Stimulated activated CD4-positive, alpha-beta T cell treated with anti-CD3 and anti-CD28 coated beads, TNF-alpha, amount 100 ng/mL, for 48 hours (primary cell): ENCODE results near the gene STH.
A peak's percentile ranks its signal among the peaks of the same experiment; 100 is the strongest.

ENCODE experiments used
- DNase-seq, 3 donors: peaks; one replicate each; pipeline ENCODE4 v3.0.0-alpha.2; 2020; ENCODE audit warnings: low read depth in 3 of 3

Gene STH

GRCh38 chr17:45985447-45985846, 13.6 kb upstream of the STH start:
- no peak for DNase-seq

GRCh38 chr17:45986056-45986455, 13.0 kb upstream of the STH start:
- DNase-seq = no peak

DNA sequence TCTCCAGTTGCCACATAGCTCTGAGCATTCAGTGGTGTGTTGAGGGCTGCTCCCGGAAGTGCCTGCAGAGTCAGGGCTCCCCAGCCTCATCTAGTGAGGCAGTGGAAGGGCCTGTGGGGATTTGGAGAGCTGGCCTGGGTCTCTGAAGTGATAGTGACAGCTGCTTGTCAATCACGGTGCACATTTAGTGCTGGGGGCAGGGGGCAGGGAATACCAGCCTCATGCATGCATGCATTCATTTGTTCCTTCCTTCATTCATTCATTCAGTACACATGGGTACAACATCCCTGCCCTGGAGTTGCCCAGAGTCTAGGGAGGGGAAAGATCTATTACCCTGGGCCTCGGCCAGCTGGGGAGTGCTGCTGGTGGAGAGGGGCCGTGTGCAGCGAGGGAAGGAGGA, 11.3 kb upstream of the STH start:
- no peak for DNase-seq

- DNase-seq = no peak
Observed at GRCh38 chr17:45989759-45990158, 9.3 kb upstream of the STH start.

GRCh38 chr17:45990886-45991285, 8.2 kb upstream of the STH start:
- no peak for DNase-seq

GRCh38 chr17:45991341-45991740, 7.7 kb upstream of the STH start:
- no peak for DNase-seq

DNA sequence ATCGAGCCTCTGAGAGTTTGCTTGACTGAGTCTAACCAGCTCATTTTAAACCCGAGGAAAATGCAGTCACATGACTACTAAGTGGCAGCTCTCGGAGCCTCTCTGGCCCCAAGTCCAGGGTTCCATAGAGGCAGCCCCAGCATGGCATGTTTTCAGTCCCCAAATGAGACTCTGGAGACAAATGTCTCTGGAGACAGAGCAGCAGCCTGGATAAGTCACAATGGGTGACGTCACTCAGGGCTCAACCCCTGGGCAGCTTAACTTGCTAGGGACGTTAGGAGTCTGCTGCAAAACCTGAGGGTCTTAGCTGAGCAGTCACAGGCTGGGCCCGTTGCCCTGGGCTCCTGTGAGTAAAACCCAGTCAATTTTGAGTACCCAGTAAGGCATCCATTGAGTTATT, 6.9 kb upstream of the STH start:
- DNase-seq = no peak

DNA sequence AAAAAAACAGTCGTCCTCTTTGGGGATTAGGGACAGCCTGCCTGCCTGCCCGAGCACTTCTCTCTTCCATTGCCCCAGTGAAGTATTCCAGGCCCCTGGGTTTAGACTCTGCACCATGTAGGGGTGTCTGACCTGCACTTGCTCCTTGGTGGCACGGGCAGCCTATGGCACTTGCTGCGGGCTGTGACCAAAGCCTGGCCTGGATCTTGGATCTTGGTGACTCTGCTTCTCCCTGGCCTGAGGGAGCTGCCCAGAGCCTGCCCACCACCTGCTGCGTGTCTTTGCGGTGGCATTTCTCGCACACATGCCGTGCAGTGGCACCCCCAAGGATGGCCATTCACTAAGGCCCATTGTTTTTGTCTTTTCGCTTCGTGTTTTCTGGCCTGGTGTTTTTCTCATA, 6.1 kb upstream of the STH start:
- DNase-seq = no peak

DNA sequence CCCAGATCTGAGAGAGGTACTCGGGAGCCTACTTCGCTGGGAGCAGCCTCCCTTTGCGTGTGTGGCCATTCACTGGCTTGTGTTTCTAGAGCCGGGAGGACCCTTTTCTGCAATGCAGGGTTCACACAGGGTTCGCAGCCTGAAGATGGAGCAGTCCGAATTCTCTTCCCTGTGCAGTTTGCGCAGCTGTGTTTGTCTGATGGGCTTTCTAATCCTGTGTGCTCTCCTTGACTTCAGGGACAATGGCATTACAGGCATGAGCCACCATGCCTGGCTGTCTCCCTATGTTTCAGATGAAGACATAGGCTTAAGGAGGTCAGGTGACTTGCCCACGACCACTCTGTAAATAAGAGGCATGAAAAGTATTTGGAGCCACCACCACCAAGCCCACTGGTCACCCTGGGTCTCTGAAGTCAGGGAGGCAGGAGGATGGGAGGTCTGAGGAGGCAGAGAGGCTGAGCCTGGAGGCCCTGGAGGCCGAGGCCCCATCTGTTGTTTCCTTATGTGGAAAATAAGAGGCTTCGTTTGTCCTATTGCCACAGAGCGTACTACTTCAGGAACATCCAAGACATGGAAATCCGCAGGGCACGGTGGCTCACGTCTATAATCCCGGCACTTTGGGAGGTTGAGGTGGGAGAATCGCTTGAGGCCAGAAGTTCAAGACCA, 5.0 kb upstream of the STH start:
- DNase-seq = no peak

- no peak for DNase-seq
Observed at GRCh38 chr17:45994987-45995386, 4.1 kb upstream of the STH start.

DNA sequence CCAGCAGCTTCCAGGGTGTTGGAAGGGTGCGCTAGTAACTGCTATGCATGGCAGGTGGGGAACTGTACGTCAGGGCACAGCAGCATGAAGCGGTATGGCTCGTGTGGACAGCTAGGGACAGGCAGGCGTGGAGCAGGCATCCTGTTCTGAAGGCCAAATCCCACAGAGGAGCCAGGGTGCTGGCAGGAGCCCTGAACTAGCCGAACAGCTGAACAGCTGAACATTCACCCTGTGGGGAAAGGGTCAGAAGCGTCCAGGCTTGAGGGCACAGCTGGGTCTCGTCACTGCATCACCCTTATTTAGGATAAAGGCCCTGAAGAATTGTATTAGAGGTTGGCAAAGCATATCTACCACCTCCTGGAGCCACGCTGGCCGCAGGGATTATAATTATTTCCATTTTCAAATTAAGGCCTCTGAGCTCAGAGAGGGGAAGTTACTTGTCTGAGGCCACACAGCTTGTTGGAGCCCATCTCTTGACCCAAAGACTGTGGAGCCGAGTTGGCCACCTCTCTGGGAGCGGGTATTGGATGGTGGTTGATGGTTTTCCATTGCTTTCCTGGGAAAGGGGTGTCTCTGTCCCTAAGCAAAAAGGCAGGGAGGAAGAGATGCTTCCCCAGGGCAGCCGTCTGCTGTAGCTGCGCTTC, 3.3 kb upstream of the STH start:
- DNase-seq = no peak

DNA sequence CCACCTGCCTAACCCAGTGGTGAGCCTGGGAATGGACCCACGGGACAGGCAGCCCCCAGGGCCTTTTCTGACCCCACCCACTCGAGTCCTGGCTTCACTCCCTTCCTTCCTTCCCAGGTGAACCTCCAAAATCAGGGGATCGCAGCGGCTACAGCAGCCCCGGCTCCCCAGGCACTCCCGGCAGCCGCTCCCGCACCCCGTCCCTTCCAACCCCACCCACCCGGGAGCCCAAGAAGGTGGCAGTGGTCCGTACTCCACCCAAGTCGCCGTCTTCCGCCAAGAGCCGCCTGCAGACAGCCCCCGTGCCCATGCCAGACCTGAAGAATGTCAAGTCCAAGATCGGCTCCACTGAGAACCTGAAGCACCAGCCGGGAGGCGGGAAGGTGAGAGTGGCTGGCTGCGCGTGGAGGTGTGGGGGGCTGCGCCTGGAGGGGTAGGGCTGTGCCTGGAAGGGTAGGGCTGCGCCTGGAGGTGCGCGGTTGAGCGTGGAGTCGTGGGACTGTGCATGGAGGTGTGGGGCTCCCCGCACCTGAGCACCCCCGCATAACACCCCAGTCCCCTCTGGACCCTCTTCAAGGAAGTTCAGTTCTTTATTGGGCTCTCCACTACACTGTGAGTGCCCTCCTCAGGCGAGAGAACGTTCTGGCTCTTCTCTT, 2.6 kb upstream of the STH start:
- DNase-seq = no peak

DNA sequence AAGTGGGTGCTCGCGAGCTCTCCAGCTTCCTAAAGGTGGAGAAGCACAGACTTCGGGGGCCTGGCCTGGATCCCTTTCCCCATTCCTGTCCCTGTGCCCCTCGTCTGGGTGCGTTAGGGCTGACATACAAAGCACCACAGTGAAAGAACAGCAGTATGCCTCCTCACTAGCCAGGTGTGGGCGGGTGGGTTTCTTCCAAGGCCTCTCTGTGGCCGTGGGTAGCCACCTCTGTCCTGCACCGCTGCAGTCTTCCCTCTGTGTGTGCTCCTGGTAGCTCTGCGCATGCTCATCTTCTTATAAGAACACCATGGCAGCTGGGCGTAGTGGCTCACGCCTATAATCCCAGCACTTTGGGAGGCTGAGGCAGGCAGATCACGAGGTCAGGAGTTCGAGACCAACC, 1.9 kb upstream of the STH start:
- DNase-seq = no peak

- DNase-seq = no peak
Observed at GRCh38 chr17:45997624-45998023, 1.4 kb upstream of the STH start.

DNA sequence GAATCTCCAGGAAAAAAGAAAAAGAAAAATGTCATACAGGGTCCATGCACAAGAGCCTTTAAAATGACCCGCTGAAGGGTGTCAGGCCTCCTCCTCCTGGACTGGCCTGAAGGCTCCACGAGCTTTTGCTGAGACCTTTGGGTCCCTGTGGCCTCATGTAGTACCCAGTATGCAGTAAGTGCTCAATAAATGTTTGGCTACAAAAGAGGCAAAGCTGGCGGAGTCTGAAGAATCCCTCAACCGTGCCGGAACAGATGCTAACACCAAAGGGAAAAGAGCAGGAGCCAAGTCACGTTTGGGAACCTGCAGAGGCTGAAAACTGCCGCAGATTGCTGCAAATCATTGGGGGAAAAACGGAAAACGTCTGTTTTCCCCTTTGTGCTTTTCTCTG, 845 bp downstream of the STH start:
- no peak for DNase-seq

GRCh38 chr17:46000292-46000691, 1.2 kb downstream of the STH start:
- no peak for DNase-seq

- DNase-seq = no peak
Observed at GRCh38 chr17:46000757-46001156, 1.7 kb downstream of the STH start.

- no peak for DNase-seq
Observed at GRCh38 chr17:46001390-46002310, 2.6 kb downstream of the STH start.

DNA sequence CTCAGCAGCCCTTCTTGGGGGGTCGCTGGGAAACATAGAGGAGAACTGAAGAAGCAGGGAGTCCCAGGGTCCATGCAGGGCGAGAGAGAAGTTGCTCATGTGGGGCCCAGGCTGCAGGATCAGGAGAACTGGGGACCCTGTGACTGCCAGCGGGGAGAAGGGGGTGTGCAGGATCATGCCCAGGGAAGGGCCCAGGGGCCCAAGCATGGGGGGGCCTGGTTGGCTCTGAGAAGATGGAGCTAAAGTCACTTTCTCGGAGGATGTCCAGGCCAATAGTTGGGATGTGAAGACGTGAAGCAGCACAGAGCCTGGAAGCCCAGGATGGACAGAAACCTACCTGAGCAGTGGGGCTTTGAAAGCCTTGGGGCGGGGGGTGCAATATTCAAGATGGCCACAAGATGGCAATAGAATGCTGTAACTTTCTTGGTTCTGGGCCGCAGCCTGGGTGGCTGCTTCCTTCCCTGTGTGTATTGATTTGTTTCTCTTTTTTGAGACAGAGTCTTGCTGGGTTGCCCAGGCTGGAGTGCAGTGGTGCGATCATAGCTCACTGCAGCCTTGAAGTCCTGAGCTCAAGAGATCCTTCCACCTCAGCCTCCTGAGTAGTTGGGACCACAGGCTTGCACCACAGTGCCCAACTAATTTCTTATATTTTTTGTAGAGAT, 3.4 kb downstream of the STH start:
- DNase-seq = peak; percentile 41 to 53 (median 42)

DNA sequence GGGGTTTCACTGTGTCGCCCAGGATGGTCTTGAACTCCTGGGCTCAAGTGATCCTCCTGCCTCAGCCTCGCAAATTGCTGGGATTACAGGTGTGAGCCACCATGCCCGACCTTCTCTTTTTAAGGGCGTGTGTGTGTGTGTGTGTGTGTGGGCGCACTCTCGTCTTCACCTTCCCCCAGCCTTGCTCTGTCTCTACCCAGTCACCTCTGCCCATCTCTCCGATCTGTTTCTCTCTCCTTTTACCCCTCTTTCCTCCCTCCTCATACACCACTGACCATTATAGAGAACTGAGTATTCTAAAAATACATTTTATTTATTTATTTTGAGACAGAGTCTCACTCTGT, 3.9 kb downstream of the STH start:
- DNase-seq = no peak

DNA sequence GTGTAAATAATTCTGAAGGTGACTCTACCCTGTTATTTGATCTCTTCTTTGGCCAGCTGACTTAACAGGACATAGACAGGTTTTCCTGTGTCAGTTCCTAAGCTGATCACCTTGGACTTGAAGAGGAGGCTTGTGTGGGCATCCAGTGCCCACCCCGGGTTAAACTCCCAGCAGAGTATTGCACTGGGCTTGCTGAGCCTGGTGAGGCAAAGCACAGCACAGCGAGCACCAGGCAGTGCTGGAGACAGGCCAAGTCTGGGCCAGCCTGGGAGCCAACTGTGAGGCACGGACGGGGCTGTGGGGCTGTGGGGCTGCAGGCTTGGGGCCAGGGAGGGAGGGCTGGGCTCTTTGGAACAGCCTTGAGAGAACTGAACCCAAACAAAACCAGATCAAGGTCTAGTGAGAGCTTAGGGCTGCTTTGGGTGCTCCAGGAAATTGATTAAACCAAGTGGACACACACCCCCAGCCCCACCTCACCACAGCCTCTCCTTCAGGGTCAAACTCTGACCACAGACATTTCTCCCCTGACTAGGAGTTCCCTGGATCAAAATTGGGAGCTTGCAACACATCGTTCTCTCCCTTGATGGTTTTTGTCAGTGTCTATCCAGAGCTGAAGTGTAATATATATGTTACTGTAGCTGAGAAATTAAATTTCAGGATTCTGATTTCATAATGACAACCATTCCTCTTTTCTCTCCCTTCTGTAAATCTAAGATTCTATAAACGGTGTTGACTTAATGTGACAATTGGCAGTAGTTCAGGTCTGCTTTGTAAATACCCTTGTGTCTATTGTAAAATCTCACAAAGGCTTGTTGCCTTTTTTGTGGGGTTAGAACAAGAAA, 5.1 kb downstream of the STH start:
- no peak for DNase-seq
